SKM-1 (cell line): ENCODE data around the gene PPP1R36.
"Not testable (repeated sequence)": the region's sequence is repeated elsewhere in the genome, so short reads cannot be mapped to it uniquely, and the experiment has no call there.

Experiments
- DNase-seq: peaks from one replicate; lab custom pipeline; 2025; ENCODE audit not compliant: unreplicated experiment; lab: John Stamatoyannopoulos, UW

PPP1R36 gene

GRCh38 chr14:64566651-64567122 lies 16.9 kb downstream of the PPP1R36 start:
- DNase-seq = no peak

GRCh38 chr14:64569138-64569631 lies 19.4 kb downstream of the PPP1R36 start:
- DNase-seq = no peak

GRCh38 chr14:64569646-64570045 lies 19.9 kb downstream of the PPP1R36 start:
- not testable (repeated sequence) for DNase-seq

GRCh38 chr14:64572386-64573104 lies 22.8 kb downstream of the PPP1R36 start:
- no peak for DNase-seq

GRCh38 chr14:64573109-64573508 lies 23.3 kb downstream of the PPP1R36 start:
- DNase-seq = no peak

- DNase-seq = no peak
Observed at GRCh38 chr14:64574371-64575107, 24.8 kb downstream of the PPP1R36 start.

GRCh38 chr14:64577211-64577610 lies 27.4 kb downstream of the PPP1R36 start:
- no peak for DNase-seq

GRCh38 chr14:64580467-64580866 lies 30.7 kb downstream of the PPP1R36 start:
- DNase-seq = no peak

- DNase-seq = no peak
Observed at GRCh38 chr14:64581363-64581762, 31.6 kb downstream of the PPP1R36 start.

GRCh38 chr14:64581817-64582216 lies 32.1 kb downstream of the PPP1R36 start:
- no peak for DNase-seq

GRCh38 chr14:64584190-64584589 lies 34.4 kb downstream of the PPP1R36 start:
- no peak for DNase-seq

GRCh38 chr14:64591809-64592208 lies 42.0 kb downstream of the PPP1R36 start:
- no peak for DNase-seq

GRCh38 chr14:64594438-64594837 lies 44.7 kb downstream of the PPP1R36 start:
- no peak for DNase-seq

GRCh38 chr14:64598404-64598803 lies 48.6 kb downstream of the PPP1R36 start:
- DNase-seq = no peak

GRCh38 chr14:64601571-64601970 lies 51.8 kb downstream of the PPP1R36 start:
- no peak for DNase-seq

GRCh38 chr14:64602826-64603225 lies 53.1 kb downstream of the PPP1R36 start:
- no peak for DNase-seq

- DNase-seq = no peak
Observed at GRCh38 chr14:64604001-64604400, 54.2 kb downstream of the PPP1R36 start.

- DNase-seq = no peak
Observed at GRCh38 chr14:64604881-64605280, 55.1 kb downstream of the PPP1R36 start.

- DNase-seq = no peak
Observed at GRCh38 chr14:64605926-64606685, 56.3 kb downstream of the PPP1R36 start.

GRCh38 chr14:64610049-64610746 lies 60.4 kb downstream of the PPP1R36 start:
- DNase-seq = no peak
